Mesenchymal stem cell (in vitro differentiated cells and primary cell): Measurements from ENCODE around the gene LAD1.
A peak's percentile ranks its signal among the peaks of the same experiment; 100 is the strongest.

Experiments used
- DNase-seq: peaks from one replicate; pipeline ENCODE4 v3.0.0-alpha.2; 2013
- H2AFZ ChIP-seq: one replicate; pipeline ENCODE4 v1.6.1; 2013; ENCODE audit warnings: low read depth, mild to moderate bottlenecking, control low read depth, inconsistent platforms, low read length, moderate library complexity
- H2AK5ac ChIP-seq: 2 replicates; pipeline ENCODE4 v1.6.1; 2013; ENCODE audit warnings: low read length, moderate library complexity, mild to moderate bottlenecking, inconsistent platforms; ENCODE audit not compliant: severe bottlenecking
- H2BK120ac ChIP-seq: one replicate; pipeline ENCODE4 v1.6.1; 2013; ENCODE audit warnings: low read depth, mild to moderate bottlenecking, inconsistent platforms, low read length, moderate library complexity
- H2BK12ac ChIP-seq, 2 experiments: one replicate each; pipeline ENCODE4 v1.6.1; 2013; ENCODE audit warnings: inconsistent platforms in 2 of 2, low read length in 2 of 2, mild to moderate bottlenecking in 2 of 2, moderate library complexity in 2 of 2, control low read depth in 1 of 2
- H2BK15ac ChIP-seq: one replicate; pipeline ENCODE4 v1.6.1; 2013; ENCODE audit warnings: mild to moderate bottlenecking, low read depth, inconsistent platforms; ENCODE audit not compliant: poor library complexity, severe bottlenecking
- H2BK5ac ChIP-seq: 2 replicates; pipeline ENCODE4 v1.6.1; 2013; ENCODE audit warnings: low read depth, mild to moderate bottlenecking, low read length, control low read depth, inconsistent platforms; ENCODE audit not compliant: poor library complexity, severe bottlenecking
- H3K14ac ChIP-seq, 2 experiments: one replicate each; pipeline ENCODE4 v1.6.1; 2013; ENCODE audit warnings: inconsistent platforms in 2 of 2, low read length in 2 of 2, control low read depth in 1 of 2, mild to moderate bottlenecking in 1 of 2, moderate library complexity in 1 of 2
- H3K18ac ChIP-seq, 2 experiments: one replicate each; pipeline ENCODE4 v1.6.1; 2013; ENCODE audit warnings: inconsistent platforms in 2 of 2, low read length in 2 of 2, control low read depth in 1 of 2, low read depth in 1 of 2, mild to moderate bottlenecking in 1 of 2
- H3K23ac ChIP-seq, 2 experiments: one replicate each; pipeline ENCODE4 v1.6.1; 2013; ENCODE audit warnings: inconsistent platforms in 2 of 2, low read length in 2 of 2, mild to moderate bottlenecking in 2 of 2, moderate library complexity in 2 of 2, control low read depth in 1 of 2
- H3K27ac ChIP-seq: 2 replicates; pipeline ENCODE4 v1.5.1; 2013; ENCODE audit warnings: mild to moderate bottlenecking, moderate library complexity, low read length, control low read depth, inconsistent platforms; ENCODE audit not compliant: poor library complexity, severe bottlenecking
- H3K27me3 ChIP-seq, 2 experiments: 2 replicates each; pipeline versions ENCODE4 v1.6.1 to v1.7.0; 2013; ENCODE audit warnings: low read length in 2 of 2, mild to moderate bottlenecking in 2 of 2, moderate library complexity in 2 of 2, control low read depth in 1 of 2, inconsistent platforms in 1 of 2; ENCODE audit not compliant: control insufficient read depth in 1 of 2, insufficient read depth in 1 of 2
- H3K36me3 ChIP-seq, 2 experiments: 2 replicates each; pipeline versions ENCODE4 v1.6.1 to v1.7.0; 2013; ENCODE audit warnings: low read length in 2 of 2, control low read depth in 1 of 2, inconsistent platforms in 1 of 2, low read depth in 1 of 2, mild to moderate bottlenecking in 1 of 2; ENCODE audit not compliant: insufficient read depth in 2 of 2, control insufficient read depth in 1 of 2
- H3K4ac ChIP-seq, 2 experiments: one replicate each; pipeline ENCODE4 v1.6.1; 2013; ENCODE audit warnings: inconsistent platforms in 2 of 2, low read length in 2 of 2, mild to moderate bottlenecking in 2 of 2, moderate library complexity in 2 of 2, control low read depth in 1 of 2, low read depth in 1 of 2
- H3K4me1 ChIP-seq: 2 replicates; pipeline ENCODE4 v1.6.1; 2013; ENCODE audit warnings: low read depth, low read length, control low read depth; ENCODE audit not compliant: control insufficient read depth, insufficient read depth
- H3K4me2 ChIP-seq: 2 replicates; pipeline ENCODE4 v1.6.1; 2013; ENCODE audit warnings: low read length, mild to moderate bottlenecking, inconsistent platforms; ENCODE audit not compliant: poor library complexity, severe bottlenecking
- H3K4me3 ChIP-seq, 2 experiments: 2 replicates each; pipeline versions ENCODE4 v1.5.1 to v1.7.0; 2013; ENCODE audit warnings: low read length in 2 of 2, mild to moderate bottlenecking in 2 of 2, control low read depth in 1 of 2, low read depth in 1 of 2; ENCODE audit not compliant: insufficient read depth in 1 of 2
- H3K79me1 ChIP-seq: replicated peaks from 2 replicates; pipeline ENCODE4 v1.6.1; 2013; ENCODE audit warnings: mild to moderate bottlenecking, control low read depth, low read length, inconsistent platforms; ENCODE audit not compliant: poor library complexity, severe bottlenecking
- H3K9ac ChIP-seq: 2 replicates; pipeline ENCODE4 v1.7.0; 2013; ENCODE audit warnings: mild to moderate bottlenecking, low read length, moderate library complexity
- H3K9me3 ChIP-seq: 2 replicates; pipeline ENCODE4 v1.7.0; 2013; ENCODE audit warnings: mild to moderate bottlenecking, low read length; ENCODE audit not compliant: control insufficient read depth
- H4K8ac ChIP-seq: one replicate; pipeline ENCODE4 v1.6.1; 2013; ENCODE audit warnings: inconsistent platforms, mild to moderate bottlenecking, low read length, moderate library complexity
- H4K91ac ChIP-seq: one replicate; pipeline ENCODE4 v1.6.1; 2013; ENCODE audit warnings: mild to moderate bottlenecking, low read length, inconsistent platforms
- WGBS: methylation state at CpG from one replicate; pipeline ENCODE4 v1.1.7; 2013; ENCODE audit warnings: mixed read lengths; 5-methylcytosine and 5-hydroxymethylcytosine counted together

Gene LAD1

DNA sequence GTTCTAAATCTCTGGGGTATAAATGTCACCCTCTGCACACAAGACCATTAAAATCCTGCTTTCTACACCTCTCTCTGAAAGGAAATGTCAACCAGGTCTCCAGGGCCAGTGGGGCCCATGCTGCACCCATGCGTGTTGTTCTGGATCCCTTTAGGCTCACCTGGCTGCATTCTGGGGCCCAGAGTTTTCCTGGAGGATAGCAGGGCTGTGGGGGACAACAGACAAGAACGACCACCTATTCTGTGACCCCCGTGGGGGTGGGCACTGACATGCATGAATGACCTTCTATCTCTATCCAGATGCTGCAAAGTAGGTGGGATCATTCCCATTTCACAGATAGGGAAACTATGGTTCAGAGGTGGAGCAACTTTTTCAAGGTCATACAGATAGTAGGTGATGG lies 63.2 kb downstream of the LAD1 start:
- H3K14ac ChIP-seq = no peak overlapping the region
- no peak overlapping the region for H3K9ac ChIP-seq
- no peak overlapping the region for H3K27ac ChIP-seq
- no peak overlapping the region for H4K8ac ChIP-seq
- no peak overlapping the region for H2AFZ ChIP-seq
- H4K91ac ChIP-seq = no peak overlapping the region
- no peak overlapping the region for H3K4ac ChIP-seq
- no peaks in the 10 kb centered on the region for H3K36me3 ChIP-seq
- no peak overlapping the region for H2AK5ac ChIP-seq
- no peak overlapping the region for H3K4me2 ChIP-seq
- no peak for DNase-seq
- peaks cover 33 to 53% of the 10 kb centered on the region in 2 experiments for H3K27me3 ChIP-seq
- H3K18ac ChIP-seq = no peak overlapping the region
- peaks cover 2% of the 10 kb centered on the region for H3K4me1 ChIP-seq
- peaks cover 8% of the 10 kb centered on the region for H3K9me3 ChIP-seq
- H2BK15ac ChIP-seq = no peak overlapping the region
- no peak overlapping the region for H2BK5ac ChIP-seq
- no peak overlapping the region for H3K23ac ChIP-seq
- H2BK12ac ChIP-seq = no peak overlapping the region
- no peaks in the 10 kb centered on the region for H3K79me1 ChIP-seq
- H3K4me3 ChIP-seq = no peak overlapping the region
- WGBS = 74% methylated on average over 3 of the region's 3 CpGs
- no peak overlapping the region for H2BK120ac ChIP-seq

DNA sequence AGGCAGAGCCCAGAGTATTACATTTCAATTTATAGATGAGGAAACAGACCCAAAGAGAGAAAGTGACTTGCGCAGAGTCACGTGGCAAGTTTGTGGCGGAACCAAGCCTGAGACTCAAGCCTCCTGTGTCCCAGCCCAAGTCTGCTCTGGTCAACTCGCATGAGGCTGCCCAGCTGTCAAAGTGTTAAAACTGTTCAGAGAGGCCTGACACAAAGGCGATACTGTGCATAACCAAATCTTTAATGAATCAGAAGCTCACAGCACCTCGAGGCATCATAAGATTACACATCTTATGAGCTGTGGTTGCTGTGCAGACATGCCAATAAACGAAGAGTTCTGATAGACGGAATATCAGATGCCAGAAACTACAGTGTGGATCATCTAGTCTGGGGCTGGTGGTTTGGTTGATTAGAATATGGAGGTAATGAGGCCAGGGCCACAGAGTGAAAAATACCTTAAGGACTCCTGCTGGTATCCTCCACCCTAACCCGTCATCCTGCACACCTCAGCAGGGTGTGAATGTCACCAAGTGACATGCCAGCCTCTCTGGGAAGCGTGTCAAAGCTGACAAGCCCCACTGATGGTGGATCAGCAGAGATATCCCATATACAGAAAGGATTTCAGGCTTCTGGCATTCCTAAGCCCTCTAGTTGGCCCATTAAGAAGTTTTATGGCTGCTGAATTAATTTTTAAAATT lies 63.8 kb downstream of the LAD1 start:
- H2BK5ac ChIP-seq = no peak overlapping the region
- WGBS = 76% methylated on average over 10 of the region's 10 CpGs

DNA sequence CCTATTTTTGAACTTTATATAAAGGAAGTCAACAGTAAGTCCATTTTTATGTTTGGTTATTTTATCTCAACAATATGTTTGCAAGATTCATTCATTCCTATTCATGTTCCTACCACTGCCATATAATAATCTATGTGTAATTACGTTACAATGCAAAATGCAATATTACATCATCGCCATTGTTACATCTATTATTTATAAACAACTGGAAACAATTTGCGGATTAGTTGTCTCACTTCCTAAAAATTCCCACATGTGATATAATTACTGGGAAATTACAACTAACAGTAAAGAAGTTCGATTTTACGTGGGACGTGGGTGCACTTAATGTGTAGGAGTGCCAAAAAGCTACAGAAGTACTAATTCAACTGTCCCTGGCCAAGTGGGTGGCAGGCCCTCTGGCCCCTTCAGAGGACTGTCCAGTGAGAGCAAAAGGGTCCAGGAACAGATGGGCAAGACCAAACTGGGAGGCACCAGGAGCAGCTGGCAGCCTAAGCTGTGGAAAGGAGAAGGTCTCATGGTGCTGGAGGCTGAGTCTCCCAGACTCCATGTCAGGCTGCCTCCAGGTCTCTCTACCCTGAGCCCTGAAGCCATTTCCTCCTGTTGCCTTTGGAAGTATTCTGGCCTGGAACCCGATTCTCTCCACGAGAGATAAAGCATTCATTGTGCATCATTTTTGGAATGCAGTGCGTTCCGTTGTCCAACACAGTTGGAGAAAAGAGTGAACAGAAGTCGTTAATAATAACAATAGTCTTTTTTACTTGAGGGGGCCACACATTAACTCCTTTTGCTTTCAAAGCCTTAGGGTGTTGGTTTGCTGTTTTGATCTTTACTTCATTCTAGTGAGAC lies 64.6 kb downstream of the LAD1 start:
- Histone ChIP-seq H3K4ac (no peak overlapping the region), H3K36me3 (no peaks in the 10 kb centered on the region), H2AFZ (no peak overlapping the region), H3K79me1 (no peaks in the 10 kb centered on the region), H2BK15ac (no peak overlapping the region), H3K4me2 (no peak overlapping the region), H3K27me3 (peaks cover 38 to 54% of the 10 kb centered on the region in 2 experiments), H2BK120ac (no peak overlapping the region), H3K9me3 (no peaks in the 10 kb centered on the region), H2BK12ac (no peak overlapping the region), H3K4me3 (no peak overlapping the region), H3K9ac (no peak overlapping the region), H2BK5ac (no peak overlapping the region), H4K91ac (no peak overlapping the region), H3K18ac (no peak overlapping the region), H3K14ac (no peak overlapping the region), H3K27ac (no peak overlapping the region), H3K4me1 (peaks cover 2% of the 10 kb centered on the region), H3K23ac (no peak overlapping the region), H2AK5ac (no peak overlapping the region), H4K8ac (no peak overlapping the region)
- no peak for DNase-seq
- WGBS = 88% methylated on average over 10 of the region's 11 CpGs

More for the DNA sequence above, 63.8 kb downstream of the LAD1 start:
- peaks cover 3% of the 10 kb centered on the region for H3K9me3 ChIP-seq
- H3K4ac ChIP-seq = no peak overlapping the region
- no peak overlapping the region for H2AK5ac ChIP-seq
- peaks cover 36 to 56% of the 10 kb centered on the region in 2 experiments for H3K27me3 ChIP-seq
- peaks cover 2% of the 10 kb centered on the region for H3K4me1 ChIP-seq
- no peak overlapping the region for H2BK15ac ChIP-seq
- no peaks in the 10 kb centered on the region for H3K79me1 ChIP-seq
- H2BK120ac ChIP-seq = no peak overlapping the region
- H4K91ac ChIP-seq = no peak overlapping the region
- no peak overlapping the region for H3K18ac ChIP-seq
- no peak overlapping the region for H3K9ac ChIP-seq
- no peak for DNase-seq
- H3K14ac ChIP-seq = no peak overlapping the region
- no peak overlapping the region for H2BK12ac ChIP-seq
- no peak overlapping the region for H4K8ac ChIP-seq
- no peak overlapping the region for H3K4me3 ChIP-seq
- no peak overlapping the region for H2AFZ ChIP-seq
- H3K27ac ChIP-seq = no peak overlapping the region
- H3K23ac ChIP-seq = no peak overlapping the region
- H3K4me2 ChIP-seq = no peak overlapping the region
- no peaks in the 10 kb centered on the region for H3K36me3 ChIP-seq

DNA sequence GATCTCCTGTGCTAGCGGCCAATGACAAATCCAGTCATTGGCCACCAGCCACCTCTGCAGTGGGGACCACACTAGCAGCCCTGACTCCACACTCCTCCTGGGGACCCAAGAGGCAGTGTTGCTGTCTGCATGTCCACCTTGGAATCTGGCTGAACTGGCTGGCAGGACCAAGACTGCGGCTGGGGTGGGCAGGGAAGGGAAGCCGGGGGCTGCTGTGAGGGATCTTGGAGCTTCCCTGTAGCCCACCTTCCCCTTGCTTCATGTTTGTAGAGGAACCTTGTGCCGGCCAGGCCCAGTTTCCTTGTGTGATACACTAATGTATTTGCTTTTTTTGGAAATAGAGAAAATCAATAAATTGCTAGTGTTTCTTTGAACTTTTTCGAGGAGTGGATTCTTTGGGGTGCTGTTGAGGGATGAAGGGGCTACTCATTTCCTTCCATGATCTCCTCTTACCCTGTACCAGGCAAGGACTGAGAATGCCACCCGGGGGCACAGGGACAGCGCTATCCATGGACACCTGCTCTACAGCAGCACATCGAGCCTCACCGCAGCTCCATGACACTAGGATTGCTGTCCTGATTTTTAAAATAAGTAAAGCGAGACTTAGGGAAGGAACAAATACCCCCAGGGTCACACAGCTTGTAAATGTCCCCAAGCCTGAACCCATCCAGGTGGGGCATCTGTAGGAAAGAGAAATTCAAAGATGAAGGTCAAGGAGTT lies 66.3 kb downstream of the LAD1 start:
- H3K4me1 ChIP-seq = peaks cover 2% of the 10 kb centered on the region
- no peak overlapping the region for H3K4me2 ChIP-seq
- peaks cover 46 to 63% of the 10 kb centered on the region in 2 experiments for H3K27me3 ChIP-seq
- no peak for DNase-seq
- H3K79me1 ChIP-seq = no peaks in the 10 kb centered on the region
- H2BK120ac ChIP-seq = no peak overlapping the region
- no peak overlapping the region for H2BK12ac ChIP-seq
- WGBS = 88% methylated on average over 10 of the region's 10 CpGs
- no peak overlapping the region for H3K14ac ChIP-seq
- no peak overlapping the region for H4K91ac ChIP-seq
- no peaks in the 10 kb centered on the region for H3K9me3 ChIP-seq
- H3K23ac ChIP-seq = no peak overlapping the region
- H3K18ac ChIP-seq = no peak overlapping the region
- H3K4me3 ChIP-seq = no peak overlapping the region
- H2BK15ac ChIP-seq = no peak overlapping the region
- no peak overlapping the region for H3K27ac ChIP-seq
- H2AK5ac ChIP-seq = no peak overlapping the region
- no peaks in the 10 kb centered on the region for H3K36me3 ChIP-seq
- no peak overlapping the region for H2AFZ ChIP-seq
- H2BK5ac ChIP-seq = no peak overlapping the region
- no peak overlapping the region for H3K4ac ChIP-seq
- H3K9ac ChIP-seq = no peak overlapping the region
- peak overlapping the region; percentile 31 for H4K8ac ChIP-seq
